Measurements from ENCODE around the gene NUP98.

The NUP98 gene

GRCh38 chr11:3738241-3738640, 59.1 kb downstream of the NUP98 start:
- Histone ChIP-seq H3K4me3 (no peak overlapping the region), H3K4me1 (no peaks in the 10 kb centered on the region), H3K36me3 (peaks cover 44 to 82% (median 66%) of the 10 kb centered on the region in 3 donors), H3K27ac (no peak overlapping the region), H3K9me3 (no peaks in the 10 kb centered on the region), H3K27me3 (no peaks in the 10 kb centered on the region)
- intact Hi-C loops (cut with DNase I; ENCODE audit: low total_unique reads), result no loop called here
- no peak for TF ChIP-seq CTCF (IDR thresholded peaks at IDR 0.05)
- DNase-seq, result no peak

- peaks cover 47 to 80% (median 67%) of the 10 kb centered on the region in 3 donors for H3K36me3 ChIP-seq
- H3K4me3 ChIP-seq, result no peak overlapping the region
- no peaks in the 10 kb centered on the region for H3K9me3 ChIP-seq
- no peak for TF ChIP-seq CTCF (IDR thresholded peaks at IDR 0.05)
- H3K4me1 ChIP-seq, result no peaks in the 10 kb centered on the region
- H3K27ac ChIP-seq, result no peak overlapping the region
- DNase-seq, result no peak
- no peaks in the 10 kb centered on the region for H3K27me3 ChIP-seq
- intact Hi-C loops (cut with DNase I; ENCODE audit: low total_unique reads), result no loop called here
These were observed 59.9 kb downstream of the NUP98 start for GRCh38 chr11:3737386-3737933.

- H3K4me1 ChIP-seq, result no peaks in the 10 kb centered on the region
- intact Hi-C loops (cut with DNase I; ENCODE audit: low total_unique reads), result no loop called here
These were observed 60.5 kb downstream of the NUP98 start for GRCh38 chr11:3736816-3737215.

GRCh38 chr11:3735827-3736226, 61.5 kb downstream of the NUP98 start:
- DNase-seq, result no peak
- H3K27me3 ChIP-seq, result no peaks in the 10 kb centered on the region
- intact Hi-C loops (cut with DNase I; ENCODE audit: low total_unique reads), result no loop called here
- no peaks in the 10 kb centered on the region for H3K9me3 ChIP-seq
- no peak for TF ChIP-seq CTCF (IDR thresholded peaks at IDR 0.05)
- peaks cover 62 to 80% (median 74%) of the 10 kb centered on the region in 3 donors for H3K36me3 ChIP-seq
- no peaks in the 10 kb centered on the region for H3K4me1 ChIP-seq
- no peak overlapping the region for H3K27ac ChIP-seq
- H3K4me3 ChIP-seq, result no peak overlapping the region

More at GRCh38 chr11:3736816-3737215, 60.5 kb downstream of the NUP98 start:
- H3K27ac ChIP-seq, result no peak overlapping the region
- H3K4me3 ChIP-seq, result no peak overlapping the region
- TF ChIP-seq CTCF (IDR thresholded peaks at IDR 0.05), result no peak
- no peak for DNase-seq
- H3K36me3 ChIP-seq, result peaks cover 54 to 80% (median 67%) of the 10 kb centered on the region in 3 donors
- H3K27me3 ChIP-seq, result no peaks in the 10 kb centered on the region
- no peaks in the 10 kb centered on the region for H3K9me3 ChIP-seq

GRCh38 chr11:3732671-3733436, 64.5 kb downstream of the NUP98 start:
- DNase-seq, result no peak
- Histone ChIP-seq H3K4me3 (no peak overlapping the region), H3K27ac (no peak overlapping the region), H3K4me1 (no peaks in the 10 kb centered on the region), H3K27me3 (no peaks in the 10 kb centered on the region), H3K9me3 (no peaks in the 10 kb centered on the region), H3K36me3 (peaks cover 79 to 88% (median 85%) of the 10 kb centered on the region in 3 donors)
- intact Hi-C loops (cut with DNase I; ENCODE audit: low total_unique reads), result no loop called here
- no peak for TF ChIP-seq CTCF (IDR thresholded peaks at IDR 0.05)
